Measurements from ENCODE around the gene CCDC61.

The CCDC61 gene

GRCh38 chr19:46022431-46023310 is 27.4 kb downstream of the CCDC61 start, which contains the start of gene PGLYRP1:
PGLYRP1 (minus strand) TSS chr19:46023053; CDS start chr19:46023021, 32 bp downstream.
- no peak within 1 kb of the TSS for H3K4me3 ChIP-seq
- no peak for DNase-seq (ENCODE audit: low read depth, low spot score)

GRCh38 chr19:46023311-46023779 is 28.1 kb downstream of the CCDC61 start:
- Histone ChIP-seq H3K4me3 (no peak overlapping the region), H3K9me3 (ENCODE audit: low read depth, low read length) (no peaks in the 10 kb centered on the region), H3K27ac (no peak overlapping the region), H3K9ac (ENCODE audit: insufficient read length) (no peak overlapping the region), H3K36me3 (ENCODE audit: insufficient read depth, low read length) (no peaks in the 10 kb centered on the region)
- no peak for DNase-seq (ENCODE audit: low read depth, low spot score)
- no peak for TF ChIP-seq POLR2AphosphoS5 (IDR thresholded peaks at IDR 0.05; ENCODE audit: borderline replicate concordance, low read depth, low read length)

More at GRCh38 chr19:46022431-46023310, 27.4 kb downstream of the CCDC61 start, which contains the start of gene PGLYRP1:
- no peaks in the 10 kb centered on the region for H3K9me3 ChIP-seq (ENCODE audit: low read depth, low read length)
- TF ChIP-seq POLR2AphosphoS5 (IDR thresholded peaks at IDR 0.05; ENCODE audit: borderline replicate concordance, low read depth, low read length): no peak
- no peak for TF ChIP-seq FOXP2 (optimal IDR thresholded peaks at IDR 0.05; ENCODE audit: control extremely low read depth, extremely low read length, insufficient read depth)
- TF ChIP-seq EZH2 (IDR thresholded peaks at IDR 0.05): no peak
- H3K27ac ChIP-seq: no peak within 1 kb of the TSS
- no peaks in the 10 kb centered on the region for H3K36me3 ChIP-seq (ENCODE audit: insufficient read depth, low read length)
- H3K9ac ChIP-seq (ENCODE audit: insufficient read length): no peak within 1 kb of the TSS

GRCh38 chr19:46025835-46026234 is 30.6 kb downstream of the CCDC61 start:
- Histone ChIP-seq H3K4me3 (no peak overlapping the region), H3K9me3 (ENCODE audit: low read depth, low read length) (no peaks in the 10 kb centered on the region), H3K9ac (ENCODE audit: insufficient read length) (no peak overlapping the region), H3K27ac (no peak overlapping the region), H3K36me3 (ENCODE audit: insufficient read depth, low read length) (no peaks in the 10 kb centered on the region)
- no peak for DNase-seq (ENCODE audit: low read depth, low spot score)
- no peak for TF ChIP-seq EZH2 (IDR thresholded peaks at IDR 0.05)
- TF ChIP-seq FOXP2 (optimal IDR thresholded peaks at IDR 0.05; ENCODE audit: control extremely low read depth, extremely low read length, insufficient read depth): no peak
- no peak for TF ChIP-seq POLR2AphosphoS5 (IDR thresholded peaks at IDR 0.05; ENCODE audit: borderline replicate concordance, low read depth, low read length)

- H3K9ac ChIP-seq (ENCODE audit: insufficient read length): no peak overlapping the region
- no peak overlapping the region for H3K4me3 ChIP-seq
- no peak overlapping the region for H3K27ac ChIP-seq
- H3K36me3 ChIP-seq (ENCODE audit: insufficient read depth, low read length): no peaks in the 10 kb centered on the region
- no peaks in the 10 kb centered on the region for H3K9me3 ChIP-seq (ENCODE audit: low read depth, low read length)
- TF ChIP-seq EZH2 (IDR thresholded peaks at IDR 0.05) (no peak), FOXP2 (optimal IDR thresholded peaks at IDR 0.05; ENCODE audit: control extremely low read depth, extremely low read length, insufficient read depth) (no peak), POLR2AphosphoS5 (IDR thresholded peaks at IDR 0.05; ENCODE audit: borderline replicate concordance, low read depth, low read length) (no peak)
- DNase-seq (ENCODE audit: low read depth, low spot score): no peak
Measured at GRCh38 chr19:46030812-46031550, 35.7 kb downstream of the CCDC61 start.

GRCh38 chr19:46031781-46032596 is 36.7 kb downstream of the CCDC61 start:
- no peaks in the 10 kb centered on the region for H3K9me3 ChIP-seq (ENCODE audit: low read depth, low read length)
- TF ChIP-seq FOXP2 (optimal IDR thresholded peaks at IDR 0.05; ENCODE audit: control extremely low read depth, extremely low read length, insufficient read depth) (no peak), EZH2 (IDR thresholded peaks at IDR 0.05) (no peak), POLR2AphosphoS5 (IDR thresholded peaks at IDR 0.05; ENCODE audit: borderline replicate concordance, low read depth, low read length) (no peak)
- no peaks in the 10 kb centered on the region for H3K36me3 ChIP-seq (ENCODE audit: insufficient read depth, low read length)
- H3K27ac ChIP-seq: no peak overlapping the region
- H3K9ac ChIP-seq (ENCODE audit: insufficient read length): no peak overlapping the region
- no peak for DNase-seq (ENCODE audit: low read depth, low spot score)
- no peak overlapping the region for H3K4me3 ChIP-seq

GRCh38 chr19:46032597-46033025 is 37.3 kb downstream of the CCDC61 start:
- DNase-seq (ENCODE audit: low read depth, low spot score): no peak
- TF ChIP-seq FOXP2 (optimal IDR thresholded peaks at IDR 0.05; ENCODE audit: control extremely low read depth, extremely low read length, insufficient read depth): no peak
- no peak for TF ChIP-seq POLR2AphosphoS5 (IDR thresholded peaks at IDR 0.05; ENCODE audit: borderline replicate concordance, low read depth, low read length)
- no peak for TF ChIP-seq EZH2 (IDR thresholded peaks at IDR 0.05)

GRCh38 chr19:46033401-46033800 is 38.1 kb downstream of the CCDC61 start:
- DNase-seq (ENCODE audit: low read depth, low spot score): no peak
- Histone ChIP-seq H3K36me3 (ENCODE audit: insufficient read depth, low read length) (no peaks in the 10 kb centered on the region), H3K4me3 (no peak overlapping the region), H3K9me3 (ENCODE audit: low read depth, low read length) (no peaks in the 10 kb centered on the region), H3K9ac (ENCODE audit: insufficient read length) (no peak overlapping the region), H3K27ac (no peak overlapping the region)
- no peak for TF ChIP-seq FOXP2 (optimal IDR thresholded peaks at IDR 0.05; ENCODE audit: control extremely low read depth, extremely low read length, insufficient read depth)
- TF ChIP-seq EZH2 (IDR thresholded peaks at IDR 0.05): no peak
- TF ChIP-seq POLR2AphosphoS5 (IDR thresholded peaks at IDR 0.05; ENCODE audit: borderline replicate concordance, low read depth, low read length): no peak

More at GRCh38 chr19:46032597-46033025, 37.3 kb downstream of the CCDC61 start:
- Histone ChIP-seq H3K36me3 (ENCODE audit: insufficient read depth, low read length) (no peaks in the 10 kb centered on the region), H3K9me3 (ENCODE audit: low read depth, low read length) (no peaks in the 10 kb centered on the region), H3K27ac (no peak overlapping the region), H3K9ac (ENCODE audit: insufficient read length) (no peak overlapping the region), H3K4me3 (no peak overlapping the region)
